IMR-90 (cell line): ENCODE data around the gene STUM. TPM values are rescaled to one million over a fixed set of nuclear protein-coding genes. Genes with fewer than 3 reads are reported as not detected.

Experiments used
- ATAC-seq: fragments of 200-7000 bp; cut with Tn5 transposase; 2 replicates; pipeline ENCODE4 v1.9.1; 2020; ENCODE audit warnings: low read depth, mild to moderate bottlenecking, moderate library complexity
- BruUV-seq: library from RNA; stranded (reverse); fragments of 400-500 nt; replicated peaks from 2 replicates; lab custom pipeline; 2021; lab: Mats Ljungman, UMichigan
- CTCF ChIA-PET: fragments of 300-600 bp; formaldehyde crosslinking; extraction: SDS; loops from one replicate; lab custom pipeline; 2021; ENCODE audit warnings: antibody characterized with exemption; lab: Yijun Ruan, JAX
- POLR2A ChIA-PET: fragments of 300-600 bp; sonication (Branson Sonifier 250); formaldehyde crosslinking; loops from one replicate; lab custom pipeline; 2022; ENCODE audit warnings: antibody characterized with exemption; ENCODE audit not compliant: unreplicated experiment; lab: Charles Lee
- DNase-seq: peaks from one replicate; pipeline ENCODE4 v3.0.0; 2013
- H2AFZ ChIP-seq: replicated peaks from 2 replicates; pipeline ENCODE3; 2013; ENCODE audit warnings: low read length, mild to moderate bottlenecking; ENCODE audit not compliant: poor library complexity
- H2AK5ac ChIP-seq: 2 replicates; pipeline ENCODE4 v1.6.1; 2013; ENCODE audit warnings: low read depth, low read length, inconsistent platforms
- H2AK9ac ChIP-seq: replicated peaks from 2 replicates; pipeline ENCODE3; 2013; ENCODE audit warnings: mild to moderate bottlenecking, low read depth, low read length, moderate library complexity; ENCODE audit not compliant: poor library complexity
- H2BK120ac ChIP-seq: 2 replicates; pipeline ENCODE4 v1.6.1; 2013; ENCODE audit warnings: low read depth, low read length, inconsistent platforms
- H2BK15ac ChIP-seq: 3 replicates; pipeline ENCODE4 v1.6.1; 2013; ENCODE audit warnings: low read depth, low read length, inconsistent platforms
- H2BK20ac ChIP-seq: 2 replicates; pipeline ENCODE4 v1.6.1; 2013; ENCODE audit warnings: low read depth, mild to moderate bottlenecking, inconsistent platforms, low read length, moderate library complexity
- H2BK5ac ChIP-seq: 2 replicates; pipeline ENCODE4 v1.6.1; 2013; ENCODE audit warnings: mild to moderate bottlenecking, low read depth, low read length, inconsistent platforms; ENCODE audit not compliant: poor library complexity, severe bottlenecking
- H3K14ac ChIP-seq: replicated peaks from 2 replicates; pipeline ENCODE4 v1.6.1; 2013; ENCODE audit warnings: low read depth, low read length, inconsistent platforms
- H3K18ac ChIP-seq: 2 replicates; pipeline ENCODE4 v1.6.1; 2013; ENCODE audit warnings: low read depth, low read length, control low read depth
- H3K23ac ChIP-seq: 2 replicates; pipeline ENCODE4 v1.6.1; 2013; ENCODE audit warnings: low read depth, low read length, inconsistent platforms
- H3K27ac ChIP-seq: 2 replicates; pipeline ENCODE4 v1.5.1; 2013; ENCODE audit warnings: mild to moderate bottlenecking, control low read depth, low read length; ENCODE audit not compliant: insufficient read depth
- H3K27me3 ChIP-seq: 2 replicates; pipeline ENCODE4 v1.6.1; 2013; ENCODE audit warnings: low read length; ENCODE audit not compliant: control insufficient read depth, insufficient read depth
- H3K36me3 ChIP-seq: 2 replicates; pipeline ENCODE4 v1.6.1; 2013; ENCODE audit warnings: low read length, mixed read lengths; ENCODE audit not compliant: control insufficient read depth, insufficient read depth
- H3K4ac ChIP-seq: 2 replicates; pipeline ENCODE4 v1.6.1; 2013; ENCODE audit warnings: low read depth, low read length, inconsistent platforms
- H3K4me1 ChIP-seq: 2 replicates; pipeline ENCODE4 v1.6.1; 2013; ENCODE audit warnings: low read length, mixed read lengths; ENCODE audit not compliant: control insufficient read depth, insufficient read depth
- H3K4me2 ChIP-seq: 2 replicates; pipeline ENCODE4 v1.6.1; 2013; ENCODE audit warnings: low read depth, mild to moderate bottlenecking, control low read depth, low read length, moderate library complexity
- H3K4me3 ChIP-seq: 2 replicates; pipeline ENCODE4 v1.5.1; 2013; ENCODE audit warnings: low read depth, mild to moderate bottlenecking, control low read depth, low read length, moderate library complexity; ENCODE audit not compliant: insufficient read depth
- H3K56ac ChIP-seq: 2 replicates; pipeline ENCODE4 v1.6.1; 2013; ENCODE audit warnings: low read length, inconsistent platforms; ENCODE audit not compliant: insufficient read depth; ENCODE audit errors: extremely low read depth
- H3K79me1 ChIP-seq, 2 experiments: 2 replicates each; pipeline ENCODE4 v1.6.1; 2013; ENCODE audit warnings: low read length in 2 of 2, inconsistent platforms in 1 of 2, low read depth in 1 of 2
- H3K9ac ChIP-seq: 2 replicates; pipeline ENCODE4 v1.6.1; 2013; ENCODE audit warnings: low read depth, low read length, control low read depth
- H3K9me1 ChIP-seq: 2 replicates; pipeline ENCODE4 v1.6.1; 2013; ENCODE audit warnings: low read length, inconsistent platforms; ENCODE audit not compliant: insufficient read depth
- H3K9me3 ChIP-seq: 2 replicates; pipeline ENCODE4 v1.6.1; 2013; ENCODE audit warnings: low read length; ENCODE audit not compliant: control insufficient read depth, insufficient read depth
- H4K20me1 ChIP-seq: 2 replicates; pipeline ENCODE4 v1.6.1; 2013; ENCODE audit warnings: low read length, inconsistent platforms; ENCODE audit not compliant: insufficient read depth
- H4K5ac ChIP-seq: 2 replicates; pipeline ENCODE4 v1.6.1; 2013; ENCODE audit warnings: mild to moderate bottlenecking, low read depth, low read length, control low read depth
- H4K8ac ChIP-seq, 2 experiments: 2 replicates each; pipeline ENCODE4 v1.6.1; 2013; ENCODE audit warnings: low read depth in 2 of 2, low read length in 2 of 2, control low read depth in 1 of 2, inconsistent platforms in 1 of 2
- H4K91ac ChIP-seq: 2 replicates; pipeline ENCODE4 v1.6.1; 2013; ENCODE audit warnings: low read depth, low read length, inconsistent platforms; ENCODE audit not compliant: insufficient read depth
- BHLHE40 ChIP-seq: fragments of 150-350 bp; IDR thresholded peaks from 2 replicates; pipeline ENCODE4 v1.6.1; 2016; ENCODE audit warnings: mild to moderate bottlenecking, low read depth, low read length
- CEBPB ChIP-seq: IDR thresholded peaks from 2 replicates; pipeline ENCODE4 v1.6.1; 2012; ENCODE audit warnings: low read depth, low read length, improper control_type of control experiment
- CHD1 ChIP-seq: IDR thresholded peaks from 2 replicates; pipeline ENCODE4 v1.6.1; 2012; ENCODE audit warnings: low read depth, low read length, improper control_type of control experiment
- ELK1 ChIP-seq: fragments of 150-350 bp; IDR thresholded peaks from 2 replicates; pipeline ENCODE4 v1.6.1; 2016; ENCODE audit warnings: low read depth, mild to moderate bottlenecking, low read length, moderate library complexity, borderline replicate concordance
- FOS ChIP-seq: fragments of 150-350 bp; IDR thresholded peaks from 2 replicates; pipeline ENCODE4 v1.6.1; 2016; ENCODE audit warnings: low read depth, low read length
- MAFK ChIP-seq: IDR thresholded peaks from 2 replicates; pipeline ENCODE4 v1.6.1; 2012; ENCODE audit warnings: low read depth, low read length, improper control_type of control experiment
- MXI1 ChIP-seq: IDR thresholded peaks from 2 replicates; pipeline ENCODE4 v1.6.1; 2012; ENCODE audit warnings: low read depth, mild to moderate bottlenecking, low read length, moderate library complexity, borderline replicate concordance
- NFE2L2 ChIP-seq: fragments of 150-350 bp; IDR thresholded peaks from 2 replicates; pipeline ENCODE4 v1.6.1; 2016; ENCODE audit warnings: low read depth, mild to moderate bottlenecking, low read length
- POLR2A ChIP-seq: IDR thresholded peaks from 2 replicates; pipeline ENCODE4 v1.6.1; 2012; ENCODE audit warnings: mild to moderate bottlenecking, low read depth, low read length
- RAD21 ChIP-seq: IDR thresholded peaks from 2 replicates; pipeline ENCODE4 v1.6.1; 2012; ENCODE audit warnings: low read length, improper control_type of control experiment
- RCOR1 ChIP-seq: IDR thresholded peaks from 2 replicates; pipeline ENCODE4 v1.6.1; 2012; ENCODE audit warnings: mild to moderate bottlenecking, low read length, improper control_type of control experiment; ENCODE audit not compliant: insufficient replicate concordance
- RFX5 ChIP-seq: IDR thresholded peaks from 2 replicates; pipeline ENCODE4 v1.8.0; 2012; ENCODE audit warnings: low read depth, mild to moderate bottlenecking, low read length, moderate library complexity
- SMC3 ChIP-seq: fragments of 150-350 bp; IDR thresholded peaks from 2 replicates; pipeline ENCODE4 v1.6.1; 2016; ENCODE audit warnings: low read depth, mild to moderate bottlenecking, antibody characterized with exemption, low read length, moderate library complexity
- USF2 ChIP-seq: fragments of 150-350 bp; IDR thresholded peaks from 2 replicates; pipeline ENCODE4 v1.6.1; 2017; ENCODE audit warnings: mild to moderate bottlenecking, antibody characterized with exemption, low read length, low read depth
- WGBS, 2 experiments: methylation state at CpG; one replicate each; pipeline versions ENCODE4 v1.1.5 to v1.1.7; 2013; ENCODE audit warnings: missing lambda C conversion rate in 2 of 2; ENCODE audit not compliant: insufficient read length in 1 of 2; ENCODE audit errors: extremely low coverage in 2 of 2; 5-methylcytosine and 5-hydroxymethylcytosine counted together
- dilution Hi-C: fragments of 300-500 bp; cut with HindIII; formaldehyde crosslinking; loops from one replicate; pipeline ENCODE4 v1.14.3; 2018; ENCODE audit warnings: low sequenced_read_pairs; ENCODE audit not compliant: unreplicated experiment
- in situ Hi-C: fragments of 300-500 bp; cut with MboI; formaldehyde crosslinking; loops from 3 replicates; pipeline ENCODE4 v1.14.3; 2019; ENCODE audit warnings: low sequenced_read_pairs, inconsistent platforms, mixed read lengths
- intact Hi-C: fragments of 100-400 bp; cut with micrococcal nuclease; formaldehyde crosslinking; loops from 2 replicates; pipeline ENCODE4 v1.10.0; 2022
- polyA plus RNA-seq, 3 experiments: library from polyadenylated mRNA; depleted of rRNA; stranded (reverse); fragments of >200 nt; gene quantifications; 2 replicates each; pipeline ENCODE4 v1.2.3, GENCODE V29; 2012; ENCODE audit warnings: low replicate concordance in 1 of 3
- total RNA-seq: library from RNA; depleted of rRNA; stranded (reverse); fragments of >200 nt; gene quantifications from 2 replicates; pipeline ENCODE4 v1.2.3, GENCODE V29; 2012

STUM gene
- total and polyA plus RNA-seq, 2 of the 4 experiments (the other 2 are of a cell fraction), result not detected

- no peak for TF ChIP-seq RFX5
These were observed 108.2 kb downstream of the STUM start (continued) for GRCh38 chr1:226656601-226657277.

GRCh38 chr1:226657895-226658545, 109.5 kb downstream of the STUM start:
- H2BK5ac ChIP-seq, result no peak overlapping the region
- dilution Hi-C loops (no loop called here), in situ Hi-C loops (no loop called here), intact Hi-C loops (no loop called here)
- no peak overlapping the region for H4K91ac ChIP-seq
- peaks cover 28% of the 10 kb centered on the region for H3K9me1 ChIP-seq
- H3K9me3 ChIP-seq, result no peaks in the 10 kb centered on the region
- no peaks in the 10 kb centered on the region for H3K36me3 ChIP-seq
- H3K27ac ChIP-seq, result no peak overlapping the region
- H2AFZ ChIP-seq, result no peak overlapping the region
- H2BK15ac ChIP-seq, result no peak overlapping the region
- H3K56ac ChIP-seq, result no peak overlapping the region
- DNase-seq, result no peak
- no peak overlapping the region for H3K4me3 ChIP-seq
- no peak overlapping the region for H2AK9ac ChIP-seq
- no TSS peak for BruUV-seq
- H2AK5ac ChIP-seq, result no peak overlapping the region
- no peak overlapping the region for H3K23ac ChIP-seq
- H3K27me3 ChIP-seq, result no peaks in the 10 kb centered on the region
- H4K8ac ChIP-seq, result no peak overlapping the region
- peaks cover 0 to 8% of the 10 kb centered on the region in 2 experiments; a peak in 2 of 4 replicates for H3K79me1 ChIP-seq
- peaks cover 29% of the 10 kb centered on the region for H3K4me1 ChIP-seq
- H2BK120ac ChIP-seq, result no peak overlapping the region
- WGBS, 2 experiments, result no CpG with 5 or more reads among the region's 10 CpGs
- H4K20me1 ChIP-seq, result no peaks in the 10 kb centered on the region
- H3K9ac ChIP-seq, result no peak overlapping the region
- no peak overlapping the region for H2BK20ac ChIP-seq
- H3K4me2 ChIP-seq, result no peak overlapping the region
- ChIA-PET POLR2A (no interaction called here), CTCF (no interaction called here)
- no peak overlapping the region for H3K4ac ChIP-seq
- no peak overlapping the region for H3K14ac ChIP-seq
- no peak overlapping the region for H3K18ac ChIP-seq
- H4K5ac ChIP-seq, result no peak overlapping the region
- ATAC-seq, result no peak
- TF ChIP-seq RAD21 (no peak), MAFK (no peak), RFX5 (no peak), NFE2L2 (no peak), POLR2A (no peak), CEBPB (no peak), BHLHE40 (no peak), MXI1 (no peak), FOS (no peak), ELK1 (no peak), USF2 (no peak), RCOR1 (no peak), CHD1 (no peak), SMC3 (no peak)
